GM21825 (cell line): Measurements from ENCODE around the gene CSK.

Source experiments
- ATAC-seq: cut with Tn5 transposase; IDR thresholded peaks from one replicate; pipeline ENCODE4 v1.9.1; 2021; ENCODE audit warnings: mild to moderate bottlenecking, moderate library complexity; ENCODE audit not compliant: unreplicated experiment

The CSK gene

GRCh38 chr15:74786551-74787165 is 4.8 kb downstream of the CSK start:
- ATAC-seq = no peak

- ATAC-seq = peak; percentile 33
Measured at GRCh38 chr15:74787251-74788041, 5.6 kb downstream of the CSK start.

GRCh38 chr15:74788042-74788682 is 6.3 kb downstream of the CSK start:
- no peak for ATAC-seq

- peak; percentile 20 for ATAC-seq
Measured at GRCh38 chr15:74788683-74789151, 6.8 kb downstream of the CSK start.

GRCh38 chr15:74789171-74789631 is 7.3 kb downstream of the CSK start:
- ATAC-seq = no peak

GRCh38 chr15:74789741-74790079 is 7.8 kb downstream of the CSK start:
- ATAC-seq = no peak

- ATAC-seq = peak; percentile 20
Measured at GRCh38 chr15:74790080-74790916, 8.4 kb downstream of the CSK start.

- no peak for ATAC-seq
Measured at GRCh38 chr15:74791007-74791406, 9.1 kb downstream of the CSK start.

GRCh38 chr15:74791667-74792066 is 9.8 kb downstream of the CSK start:
- ATAC-seq = no peak

GRCh38 chr15:74792227-74793016 is 10.5 kb downstream of the CSK start:
- ATAC-seq = no peak

GRCh38 chr15:74793135-74794028 is 11.5 kb downstream of the CSK start:
- no peak for ATAC-seq

- ATAC-seq = no peak
Measured at GRCh38 chr15:74794248-74794969, 12.5 kb downstream of the CSK start.

GRCh38 chr15:74794970-74795349 is 13.1 kb downstream of the CSK start:
- ATAC-seq = no peak

GRCh38 chr15:74795966-74796625 is 14.2 kb downstream of the CSK start:
- no peak for ATAC-seq

GRCh38 chr15:74798388-74799254 is 16.7 kb downstream of the CSK start:
- ATAC-seq = no peak

GRCh38 chr15:74799255-74799855 is 17.5 kb downstream of the CSK start:
- ATAC-seq = no peak
